ENCODE results near the gene TXNIP. TPM values are rescaled to one million over a fixed set of nuclear protein-coding genes. Genes with fewer than 3 reads are reported as not detected.

TXNIP gene
- total RNA-seq, 1 experiment from 2014 or later = 616 TPM

DNA sequence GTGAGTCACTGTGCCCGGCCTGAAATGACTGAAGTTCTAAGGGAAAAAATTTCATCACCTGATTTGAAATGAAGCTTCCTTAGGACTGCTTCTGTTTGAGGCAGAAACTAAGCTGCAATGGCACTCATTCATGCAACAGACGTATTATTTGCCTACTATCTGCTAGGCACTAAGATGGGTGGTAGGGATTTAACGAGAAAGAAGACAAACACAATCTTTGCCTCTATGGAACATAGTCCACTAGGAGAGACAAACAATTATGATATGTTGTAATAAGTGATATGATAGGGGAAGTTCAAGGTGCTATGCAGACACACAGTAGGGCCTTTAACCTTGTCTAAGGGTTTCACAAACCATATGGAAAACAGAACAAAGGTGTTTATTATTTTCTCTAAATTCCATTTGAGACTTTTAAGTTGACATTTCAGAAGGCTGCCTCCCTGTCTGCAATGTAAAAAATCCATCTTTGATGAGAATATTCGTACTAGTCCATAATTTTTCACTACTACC is 49.8 kb downstream of the TXNIP start:
- no peak for DNase-seq (ENCODE audit: extremely low read depth, low read depth)

DNA sequence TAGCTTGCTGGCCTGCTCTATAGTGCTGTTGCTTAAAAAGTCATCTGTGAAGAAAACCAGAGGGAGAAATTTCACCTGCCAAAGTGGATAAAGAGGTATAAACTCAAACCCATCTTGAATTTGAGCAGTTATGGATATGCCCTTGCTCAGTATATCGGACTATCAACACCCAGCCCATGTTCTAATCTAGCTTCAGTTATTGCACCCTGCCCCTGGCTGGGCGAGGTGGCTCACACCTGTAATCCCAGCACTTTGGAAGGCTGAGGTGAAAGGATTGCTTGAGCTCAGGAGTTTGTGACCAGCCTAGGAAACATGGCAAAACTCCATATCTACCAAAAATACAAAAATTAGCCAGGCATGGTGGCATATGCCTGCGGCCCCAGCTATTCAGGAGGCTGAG is 51.8 kb downstream of the TXNIP start:
- no peak for DNase-seq (ENCODE audit: extremely low read depth, low read depth)

DNA sequence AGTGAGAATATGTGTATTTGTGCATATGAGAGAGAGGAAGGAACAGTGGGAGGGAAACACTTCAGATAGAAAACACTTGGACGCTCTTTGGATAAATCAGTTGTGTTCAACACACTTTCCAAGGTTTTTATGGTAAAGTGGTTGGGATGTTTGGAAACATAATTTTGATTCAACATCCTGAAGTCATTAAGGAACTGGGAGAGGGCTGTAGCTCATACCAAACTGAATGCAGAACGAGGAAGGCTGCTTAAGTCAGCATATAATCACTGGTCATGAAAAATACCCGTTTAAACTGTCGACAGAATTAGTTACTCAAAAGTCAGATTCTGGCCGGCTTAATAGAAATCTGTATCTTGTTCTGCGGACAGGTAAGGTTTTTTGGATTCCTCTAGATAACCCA is 53.5 kb downstream of the TXNIP start:
- no peak for DNase-seq (ENCODE audit: extremely low read depth, low read depth)

Other genes starting within 250 kb of the TXNIP start
- gene RNF115, start 172.5 kb downstream of the TXNIP start, total RNA-seq (2014; rRNA removed; shearing (Covaris generic)) = 11.3 and 13.5 TPM in 2 replicates
- 44.1 and 45.7 TPM in 2 replicates for gene POLR3C, start 172.4 kb downstream of the TXNIP start, total RNA-seq (2014; rRNA removed; shearing (Covaris generic))
- 9.3 and 10.7 TPM in 2 replicates for gene NUDT17, start 150.9 kb downstream of the TXNIP start, total RNA-seq (2014; rRNA removed; shearing (Covaris generic))
- 18.6 and 19.9 TPM in 2 replicates for gene PIAS3, start 137.5 kb downstream of the TXNIP start, total RNA-seq (2014; rRNA removed; shearing (Covaris generic))
- not detected in 2 replicates for gene ANKRD35, start 110.7 kb downstream of the TXNIP start, total RNA-seq (2014; rRNA removed; shearing (Covaris generic))
- gene ITGA10, start 86.5 kb downstream of the TXNIP start, total RNA-seq (2014; rRNA removed; shearing (Covaris generic)) = 0.42 and 0.72 TPM in 2 replicates
- gene PEX11B, start 77.9 kb downstream of the TXNIP start, total RNA-seq (2014; rRNA removed; shearing (Covaris generic)) = 26.5 and 29.2 TPM in 2 replicates
- 265 and 308 TPM in 2 replicates for gene RBM8A, start 69.1 kb downstream of the TXNIP start, total RNA-seq (2014; rRNA removed; shearing (Covaris generic))
- 48.1 and 51.0 TPM in 2 replicates for gene LIX1L, start 38.6 kb downstream of the TXNIP start, total RNA-seq (2014; rRNA removed; shearing (Covaris generic))
- 1.2 and 1.6 TPM in 2 replicates for gene ANKRD34A, start 32.0 kb downstream of the TXNIP start, total RNA-seq (2014; rRNA removed; shearing (Covaris generic))
- gene POLR3GL, start 31.9 kb downstream of the TXNIP start, total RNA-seq (2014; rRNA removed; shearing (Covaris generic)) = 28.7 and 36.2 TPM in 2 replicates
- not detected in 2 replicates for gene HJV, start 25.2 kb upstream of the TXNIP start, total RNA-seq (2014; rRNA removed; shearing (Covaris generic))
- gene NBPF10, start 148.2 kb upstream of the TXNIP start, total RNA-seq (2014; rRNA removed; shearing (Covaris generic)) = 0.72 and 0.77 TPM in 2 replicates
- gene NOTCH2NLA, start 232.4 kb upstream of the TXNIP start, total RNA-seq (2014; rRNA removed; shearing (Covaris generic)) = 10.7 and 15.4 TPM in 2 replicates